Measurements from ENCODE around the gene NOD2. TPM values are rescaled to one million over a fixed set of nuclear protein-coding genes. Genes with fewer than 3 reads are reported as not detected.

Gene NOD2
- total RNA-seq, 1 donor from 2014 or later: not detected

- Histone ChIP-seq H3K4me3 (ENCODE audit: insufficient read depth, low read depth, low read length) (no peak overlapping the region), H3K9me3 (ENCODE audit: insufficient read depth, low read depth, low read length) (no peaks in the 10 kb centered on the region), H3K27ac (ENCODE audit: low read depth, low read length) (no peak overlapping the region), H3K27me3 (ENCODE audit: insufficient read depth, low read length) (no peaks in the 10 kb centered on the region), H3K4me1 (ENCODE audit: insufficient read depth, low read length) (no peaks in the 10 kb centered on the region), H3K36me3 (ENCODE audit: insufficient read depth, low read length) (no peaks in the 10 kb centered on the region), H3K4me2 (ENCODE audit: low read length) (no peak overlapping the region), H3K9ac (ENCODE audit: low read length) (no peak overlapping the region), H2AFZ (ENCODE audit: low read depth, low read length) (no peak overlapping the region), H4K20me1 (ENCODE audit: insufficient read depth, low read length) (no peaks in the 10 kb centered on the region), H3K79me2 (ENCODE audit: insufficient read depth, low read length) (no peaks in the 10 kb centered on the region)
- H3K36me3 Mint-ChIP-seq (ENCODE audit: low read depth, unreplicated experiment): no peaks in the 10 kb centered on the region
- H3K9me3 Mint-ChIP-seq (ENCODE audit: unreplicated experiment): no peaks in the 10 kb centered on the region
- TF ChIP-seq, protein P1, sequence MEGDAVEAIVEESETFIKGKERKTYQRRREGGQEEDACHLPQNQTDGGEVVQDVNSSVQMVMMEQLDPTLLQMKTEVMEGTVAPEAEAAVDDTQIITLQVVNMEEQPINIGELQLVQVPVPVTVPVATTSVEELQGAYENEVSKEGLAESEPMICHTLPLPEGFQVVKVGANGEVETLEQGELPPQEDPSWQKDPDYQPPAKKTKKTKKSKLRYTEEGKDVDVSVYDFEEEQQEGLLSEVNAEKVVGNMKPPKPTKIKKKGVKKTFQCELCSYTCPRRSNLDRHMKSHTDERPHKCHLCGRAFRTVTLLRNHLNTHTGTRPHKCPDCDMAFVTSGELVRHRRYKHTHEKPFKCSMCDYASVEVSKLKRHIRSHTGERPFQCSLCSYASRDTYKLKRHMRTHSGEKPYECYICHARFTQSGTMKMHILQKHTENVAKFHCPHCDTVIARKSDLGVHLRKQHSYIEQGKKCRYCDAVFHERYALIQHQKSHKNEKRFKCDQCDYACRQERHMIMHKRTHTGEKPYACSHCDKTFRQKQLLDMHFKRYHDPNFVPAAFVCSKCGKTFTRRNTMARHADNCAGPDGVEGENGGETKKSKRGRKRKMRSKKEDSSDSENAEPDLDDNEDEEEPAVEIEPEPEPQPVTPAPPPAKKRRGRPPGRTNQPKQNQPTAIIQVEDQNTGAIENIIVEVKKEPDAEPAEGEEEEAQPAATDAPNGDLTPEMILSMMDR (IDR thresholded peaks at IDR 0.05; ENCODE audit: insufficient read depth, low read depth, low read length): no peak
- no peak for TF ChIP-seq EZH2 (IDR thresholded peaks at IDR 0.05; ENCODE audit: insufficient read depth, low read length)
- DNase-seq (ENCODE audit: low read depth) (no peak), FAIRE-seq (no peak)
- no peak overlapping the region for H3K4me3 Mint-ChIP-seq (ENCODE audit: unreplicated experiment)
- H3K27ac Mint-ChIP-seq (ENCODE audit: unreplicated experiment): no peak overlapping the region
- H3K27me3 Mint-ChIP-seq (ENCODE audit: low read depth, unreplicated experiment): peaks cover 20% of the 10 kb centered on the region
- H3K4me1 Mint-ChIP-seq (ENCODE audit: low read depth, unreplicated experiment): no peaks in the 10 kb centered on the region
These were observed 12.9 kb upstream of the NOD2 start for GRCh38 chr16:50680556-50680893.

GRCh38 chr16:50681021-50681885, 12.2 kb upstream of the NOD2 start, which contains the start of gene SNX20:
TSS of gene SNX20 (minus strand) at chr16:50681312. CDS start at chr16:50677526, 3,786 bp downstream.
- H3K79me2 ChIP-seq (ENCODE audit: insufficient read depth, low read length): no peaks in the 10 kb centered on the region
- H3K36me3 ChIP-seq (ENCODE audit: insufficient read depth, low read length): no peaks in the 10 kb centered on the region
- H3K4me3 Mint-ChIP-seq (ENCODE audit: unreplicated experiment): no peak within 1 kb of the TSS
- no peak for FAIRE-seq
- peaks cover 20% of the 10 kb centered on the region for H3K27me3 Mint-ChIP-seq (ENCODE audit: low read depth, unreplicated experiment)
- no peaks in the 10 kb centered on the region for H3K4me1 ChIP-seq (ENCODE audit: insufficient read depth, low read length)
- no peak within 1 kb of the TSS for H3K27ac ChIP-seq (ENCODE audit: low read depth, low read length)
- no peak within 1 kb of the TSS for H3K4me2 ChIP-seq (ENCODE audit: low read length)
- no peak for DNase-seq (ENCODE audit: low read depth)
- peaks cover 4% of the 10 kb centered on the region for H3K27me3 ChIP-seq (ENCODE audit: insufficient read depth, low read length)
- no peak within 1 kb of the TSS for H3K9ac ChIP-seq (ENCODE audit: low read length)
- no peaks in the 10 kb centered on the region for H4K20me1 ChIP-seq (ENCODE audit: insufficient read depth, low read length)
- no peaks in the 10 kb centered on the region for H3K36me3 Mint-ChIP-seq (ENCODE audit: low read depth, unreplicated experiment)
- H3K4me1 Mint-ChIP-seq (ENCODE audit: low read depth, unreplicated experiment): no peaks in the 10 kb centered on the region
- no peaks in the 10 kb centered on the region for H3K9me3 Mint-ChIP-seq (ENCODE audit: unreplicated experiment)
- no peaks in the 10 kb centered on the region for H3K9me3 ChIP-seq (ENCODE audit: insufficient read depth, low read depth, low read length)
- TF ChIP-seq EZH2 (IDR thresholded peaks at IDR 0.05; ENCODE audit: insufficient read depth, low read length): no peak
- TF ChIP-seq, protein P1 (IDR thresholded peaks at IDR 0.05; ENCODE audit: insufficient read depth, low read depth, low read length): no peak
- H3K27ac Mint-ChIP-seq (ENCODE audit: unreplicated experiment): no peak within 1 kb of the TSS
- H2AFZ ChIP-seq (ENCODE audit: low read depth, low read length): no peak within 1 kb of the TSS
- H3K4me3 ChIP-seq (ENCODE audit: insufficient read depth, low read depth, low read length): no peak within 1 kb of the TSS

Data from astrocyte (in vitro differentiated cells and primary cell).